ENCODE data around the gene HES7. TPM values are rescaled to one million over a fixed set of nuclear protein-coding genes. Genes with fewer than 3 reads are reported as not detected.
"Not testable (repeated sequence)": the region's sequence is repeated elsewhere in the genome, so short reads cannot be mapped to it uniquely, and the experiment has no call there.

HES7 gene
- total RNA-seq, 2 experiments from 2014 or later = 2.5 to 2.8 TPM

GRCh38 chr17:8077939-8078338, 46.0 kb downstream of the HES7 start:
- ChIA-PET CTCF (interaction anchor here (1.0 to 12.2 kb wide), 4 partner anchors 11 to 37 kb away, joined by 3 to 298 read pairs (median 106); partner anchors contain the start of gene ALOX12B), POLR2A (interaction anchor here (1.9 kb wide), 1 partner anchor 95 kb away, joined by 4 read pairs; no protein-coding TSS in a partner anchor)
- DNase-seq, H3K4me3 Mint-ChIP-seq, H3K9me3 Mint-ChIP-seq: not testable (repeated sequence)
- Mint-ChIP-seq H3K27ac (peak overlapping the region; percentile 38), H3K4me1 (ENCODE audit: low read depth) (peaks cover 25% of the 10 kb centered on the region), H3K36me3 (peaks cover 11% of the 10 kb centered on the region), H3K27me3 (peaks cover 24% of the 10 kb centered on the region)
- intact Hi-C loops (cut with micrococcal nuclease) = loop anchor here (2.0 kb wide), 1 partner anchor 17 kb away; no protein-coding TSS in a partner anchor

DNA sequence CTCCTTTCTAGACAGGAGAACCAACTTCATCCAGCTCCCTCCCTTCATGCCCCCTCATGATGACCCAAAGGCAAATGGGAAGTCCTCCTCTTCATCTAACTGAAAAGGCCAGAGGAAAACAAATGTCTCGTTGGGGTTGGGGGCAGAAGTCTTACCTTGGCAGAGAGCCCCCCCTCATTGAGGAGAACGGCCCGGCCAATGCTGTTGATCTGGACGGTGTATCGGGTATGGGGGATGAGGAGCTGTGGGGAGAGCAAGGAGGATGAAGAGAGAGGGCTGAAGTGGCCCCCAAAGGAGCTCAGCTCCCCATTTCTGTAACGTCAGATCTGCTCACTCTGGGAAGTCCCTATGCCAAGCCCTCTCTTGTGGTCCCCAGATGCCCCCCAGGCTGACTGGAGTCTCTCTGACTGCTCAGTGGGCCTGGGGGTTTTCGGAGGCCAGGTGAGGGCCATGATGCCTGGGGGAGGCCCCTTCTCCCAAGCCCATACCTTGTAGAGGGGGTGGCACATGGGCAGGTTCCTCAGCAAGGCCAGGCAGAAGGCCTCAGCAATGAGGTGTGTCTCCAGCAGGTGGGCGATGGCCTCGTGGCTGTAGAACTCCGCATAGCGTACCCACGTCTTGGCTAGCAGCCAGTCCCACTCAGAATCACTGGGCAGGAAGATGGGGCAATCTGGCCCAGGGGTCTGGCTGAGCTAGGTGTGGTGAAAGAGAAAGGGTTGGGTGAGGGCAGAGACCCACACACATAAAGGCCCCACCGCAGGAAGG, 47.2 kb downstream of the HES7 start:
- peaks cover 30% of the 10 kb centered on the region for H3K4me1 Mint-ChIP-seq (ENCODE audit: low read depth)
- no peak overlapping the region for H3K4me3 Mint-ChIP-seq
- H3K36me3 Mint-ChIP-seq = peaks cover 7% of the 10 kb centered on the region
- intact Hi-C loops (cut with micrococcal nuclease) = no loop called here
- ChIA-PET POLR2A (no interaction called here), CTCF (interaction anchor here (0.8 to 12.2 kb wide), 5 partner anchors 12 to 224 kb away, joined by 3 to 298 read pairs (median 5); partner anchors contain the start of gene ALOX12B)
- H3K27ac Mint-ChIP-seq = no peak overlapping the region
- DNase-seq = no peak
- peaks cover 32% of the 10 kb centered on the region for H3K27me3 Mint-ChIP-seq
- no peaks in the 10 kb centered on the region for H3K9me3 Mint-ChIP-seq

DNA sequence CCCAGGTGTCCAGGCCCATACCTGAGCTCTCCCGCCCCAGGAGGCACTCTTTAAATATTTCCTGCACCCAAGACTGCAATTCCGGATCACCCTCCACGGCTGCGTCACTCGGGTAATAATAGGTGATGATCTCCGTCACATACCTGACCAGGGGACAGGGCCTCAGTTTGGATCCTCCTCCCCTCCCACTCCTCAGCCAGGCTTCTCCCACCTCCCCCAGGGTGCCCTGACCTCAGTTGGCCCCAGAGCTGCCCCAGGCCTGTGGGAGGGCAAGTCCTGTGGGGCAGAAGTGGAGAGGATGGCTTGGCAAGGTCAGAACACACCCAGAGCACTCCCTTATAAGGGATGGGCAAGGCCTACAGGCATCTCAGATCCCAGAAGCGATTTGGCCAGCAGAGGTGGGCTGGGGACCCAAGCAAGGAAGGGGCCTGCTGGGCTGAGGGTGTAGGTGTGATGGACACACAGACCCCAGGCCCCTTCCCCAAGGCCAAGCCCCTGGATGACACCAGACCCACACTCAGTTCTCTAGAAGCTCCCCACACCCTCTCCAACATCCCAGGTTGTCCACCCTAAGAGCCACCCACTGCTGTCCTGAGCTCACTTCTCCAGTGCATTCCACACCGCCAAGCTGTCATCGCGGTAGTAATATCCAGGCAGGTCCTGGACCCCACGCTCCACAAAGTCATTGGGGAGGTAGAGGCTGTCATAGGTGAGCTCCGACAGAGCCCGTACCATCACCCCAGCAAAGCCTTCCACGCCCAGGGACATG, 48.1 kb downstream of the HES7 start:
- DNase-seq = no peak
- Mint-ChIP-seq H3K36me3 (peaks cover 1% of the 10 kb centered on the region), H3K4me3 (no peak overlapping the region), H3K9me3 (no peaks in the 10 kb centered on the region), H3K4me1 (ENCODE audit: low read depth) (peaks cover 27% of the 10 kb centered on the region), H3K27me3 (peaks cover 40% of the 10 kb centered on the region), H3K27ac (no peak overlapping the region)
- ChIA-PET CTCF (interaction anchor here (1.2 to 12.2 kb wide), 7 partner anchors 13 to 43 kb away, joined by 4 to 298 read pairs (median 31); partner anchors contain the start of genes ALOX12B and ALOXE3), POLR2A (no interaction called here)
- intact Hi-C loops (cut with micrococcal nuclease) = no loop called here

DNA sequence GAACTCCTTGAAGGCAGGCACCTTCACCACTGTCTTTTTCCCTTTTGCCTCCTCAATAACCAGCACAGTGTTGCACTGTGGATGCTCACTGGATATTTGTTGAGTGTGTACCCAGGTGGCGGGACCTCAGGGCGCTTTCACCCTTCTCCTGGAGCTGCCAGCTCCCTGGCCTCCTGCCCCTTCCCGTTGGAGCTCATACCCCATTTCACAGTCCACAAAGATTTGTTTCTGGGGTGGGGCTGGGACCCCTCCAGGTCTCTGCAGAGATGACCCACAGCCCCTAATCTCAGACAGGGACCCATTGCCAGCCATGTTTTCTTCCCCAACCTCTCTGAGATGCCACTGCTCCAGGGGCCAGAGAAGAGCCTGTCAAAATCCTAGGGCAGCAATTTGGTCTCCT, 48.8 kb downstream of the HES7 start:
- ChIA-PET POLR2A (interaction anchor here (0.8 kb wide), 1 partner anchor 98 kb away, joined by 3 read pairs; no protein-coding TSS in a partner anchor), CTCF (interaction anchor here (1.1 to 12.2 kb wide), 14 partner anchors 13 to 332 kb away, joined by 3 to 298 read pairs (median 8); partner anchors contain the start of genes ALOX12B, ALOXE3, CYB5D1 and NAA38)
- Mint-ChIP-seq H3K27ac (no peak overlapping the region), H3K4me1 (ENCODE audit: low read depth) (peaks cover 22% of the 10 kb centered on the region), H3K36me3 (peaks cover 1% of the 10 kb centered on the region), H3K9me3 (no peaks in the 10 kb centered on the region), H3K27me3 (peaks cover 40% of the 10 kb centered on the region), H3K4me3 (no peak overlapping the region)
- DNase-seq = no peak
- intact Hi-C loops (cut with micrococcal nuclease) = no loop called here

GRCh38 chr17:8074554-8074953, 49.4 kb downstream of the HES7 start:
- no peaks in the 10 kb centered on the region for H3K36me3 Mint-ChIP-seq
- intact Hi-C loops (cut with micrococcal nuclease) = no loop called here
- ChIA-PET CTCF (interaction anchor here (0.7 to 12.2 kb wide), 31 partner anchors 9 to 490 kb away, joined by 3 to 298 read pairs (median 6); partner anchors contain the start of genes ALOX12B, ALOXE3, CYB5D1 and NAA38), POLR2A (interaction anchor here (0.7 to 1.4 kb wide), 3 partner anchors 14 to 98 kb away, joined by 3 to 5 read pairs (median 3); partner anchors contain the start of gene ALOXE3)
- no peaks in the 10 kb centered on the region for H3K9me3 Mint-ChIP-seq
- H3K4me3 Mint-ChIP-seq = no peak overlapping the region
- DNase-seq = no peak
- H3K4me1 Mint-ChIP-seq (ENCODE audit: low read depth) = peaks cover 18% of the 10 kb centered on the region
- H3K27me3 Mint-ChIP-seq = peaks cover 40% of the 10 kb centered on the region
- H3K27ac Mint-ChIP-seq = no peak overlapping the region

DNA sequence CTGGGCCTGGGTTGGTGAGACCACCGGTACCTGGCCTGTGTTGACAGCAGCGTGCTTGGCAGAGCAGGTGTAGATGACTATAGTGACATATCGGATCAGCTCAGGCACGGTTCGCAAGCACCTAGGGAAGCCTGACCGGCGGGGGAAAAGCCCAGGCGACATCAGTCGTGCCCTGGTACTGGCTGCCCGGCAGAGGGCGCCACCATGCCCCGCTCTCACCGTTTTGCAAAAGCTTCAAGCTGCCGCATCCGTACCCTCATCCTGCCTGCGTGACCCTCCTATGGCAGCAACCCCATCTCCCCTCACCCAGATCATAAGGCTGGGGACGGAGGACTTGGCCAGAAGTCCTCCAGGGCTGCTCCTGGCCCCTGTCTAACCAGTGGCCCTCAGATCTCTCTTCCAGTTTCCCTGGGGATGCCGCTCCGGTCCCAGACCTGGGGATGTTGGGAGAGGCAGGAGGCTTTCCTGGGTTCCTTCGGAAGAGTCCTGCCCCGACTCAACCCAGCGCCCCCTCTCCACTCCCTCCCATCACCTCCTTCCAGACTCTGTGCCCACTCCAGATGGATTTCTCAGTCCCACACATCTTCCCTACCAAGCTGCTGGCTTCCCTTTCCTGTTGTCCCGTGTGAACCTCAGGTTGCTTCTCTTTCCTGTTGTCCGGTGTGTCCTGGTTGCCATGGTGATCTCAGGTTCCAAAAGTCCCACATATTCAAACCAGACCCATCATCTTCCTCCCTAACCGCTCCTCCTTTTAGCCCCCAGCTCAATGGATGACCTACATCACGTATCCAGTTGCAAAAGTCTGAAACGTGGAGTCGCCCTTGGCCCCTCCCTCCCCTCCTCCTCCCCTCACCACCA, 50.0 kb downstream of the HES7 start:
- intact Hi-C loops (cut with micrococcal nuclease) = loop anchor here (1.0 to 2.0 kb wide), 2 partner anchors 14 to 45 kb away; partner anchors contain the start of gene ALOXE3
- Mint-ChIP-seq H3K4me3 (peak overlapping the region; percentile 70), H3K36me3 (no peaks in the 10 kb centered on the region), H3K27me3 (peaks cover 40% of the 10 kb centered on the region), H3K27ac (no peak overlapping the region), H3K4me1 (ENCODE audit: low read depth) (peaks cover 18% of the 10 kb centered on the region), H3K9me3 (no peaks in the 10 kb centered on the region)
- peak; percentile 91 for DNase-seq
- CTCF ChIA-PET = interaction anchor here (0.6 to 12.2 kb wide), 43 partner anchors 9 to 489 kb away, joined by 3 to 298 read pairs (median 5); partner anchors contain the start of genes ALOX12B, ALOXE3, BORCS6 and CNTROB
- POLR2A ChIA-PET = interaction anchor here (0.7 to 1.4 kb wide), 5 partner anchors 13 to 114 kb away, joined by 3 to 5 read pairs (median 3); partner anchors contain the start of genes ALOX12B and ALOXE3

GRCh38 chr17:8072729-8073461, 51.0 kb downstream of the HES7 start:
- DNase-seq = peak; percentile 45
- H3K27ac Mint-ChIP-seq = no peak overlapping the region
- H3K4me3 Mint-ChIP-seq = peak overlapping the region; percentile 58
- intact Hi-C loops (cut with micrococcal nuclease) = loop anchor here (1.0 to 2.0 kb wide), 2 partner anchors 13 to 46 kb away; partner anchors contain the start of gene ALOXE3
- peaks cover 18% of the 10 kb centered on the region for H3K4me1 Mint-ChIP-seq (ENCODE audit: low read depth)
- CTCF ChIA-PET = interaction anchor here (0.6 to 12.2 kb wide), 34 partner anchors 8 to 386 kb away, joined by 3 to 298 read pairs (median 5); partner anchors contain the start of genes ALOX12B, ALOXE3, BORCS6 and CNTROB
- no peaks in the 10 kb centered on the region for H3K9me3 Mint-ChIP-seq
- POLR2A ChIA-PET = interaction anchor here (1.1 to 1.4 kb wide), 3 partner anchors 12 to 114 kb away, joined by 3 to 5 read pairs (median 3); partner anchors contain the start of gene ALOX12B
- H3K27me3 Mint-ChIP-seq = peaks cover 40% of the 10 kb centered on the region
- no peaks in the 10 kb centered on the region for H3K36me3 Mint-ChIP-seq

- Mint-ChIP-seq H3K36me3 (no peaks in the 10 kb centered on the region), H3K9me3 (no peaks in the 10 kb centered on the region), H3K27ac (no peak overlapping the region), H3K4me1 (ENCODE audit: low read depth) (peaks cover 18% of the 10 kb centered on the region), H3K27me3 (peaks cover 40% of the 10 kb centered on the region), H3K4me3 (peak overlapping the region; percentile 58)
- no peak for DNase-seq
- CTCF ChIA-PET = interaction anchor here (0.6 to 12.2 kb wide), 3 partner anchors 14 to 94 kb away, joined by 3 to 298 read pairs (median 6); no protein-coding TSS in a partner anchor
- POLR2A ChIA-PET = no interaction called here
- intact Hi-C loops (cut with micrococcal nuclease) = loop anchor here (2.0 kb wide), 1 partner anchor 46 kb away; the partner anchor contains the start of gene ALOXE3
Observed at GRCh38 chr17:8072341-8072728, 51.6 kb downstream of the HES7 start.

GRCh38 chr17:8071496-8071895, 52.4 kb downstream of the HES7 start:
- DNase-seq = no peak
- ChIA-PET CTCF (interaction anchor here (1.1 to 12.2 kb wide), 4 partner anchors 8 to 22 kb away, joined by 4 to 298 read pairs (median 6); no protein-coding TSS in a partner anchor), POLR2A (no interaction called here)
- Mint-ChIP-seq H3K4me1 (ENCODE audit: low read depth) (peaks cover 18% of the 10 kb centered on the region), H3K36me3 (no peaks in the 10 kb centered on the region), H3K27ac (no peak overlapping the region), H3K27me3 (peaks cover 40% of the 10 kb centered on the region), H3K9me3 (no peaks in the 10 kb centered on the region), H3K4me3 (no peak overlapping the region)
- intact Hi-C loops (cut with micrococcal nuclease) = no loop called here
